ENCODE results near the gene FCRL4.
A peak's percentile ranks its signal among the peaks of the same experiment; 100 is the strongest.
"Not testable (repeated sequence)": the region's sequence is repeated elsewhere in the genome, so short reads cannot be mapped to it uniquely, and the experiment has no call there.

FCRL4 gene

DNA sequence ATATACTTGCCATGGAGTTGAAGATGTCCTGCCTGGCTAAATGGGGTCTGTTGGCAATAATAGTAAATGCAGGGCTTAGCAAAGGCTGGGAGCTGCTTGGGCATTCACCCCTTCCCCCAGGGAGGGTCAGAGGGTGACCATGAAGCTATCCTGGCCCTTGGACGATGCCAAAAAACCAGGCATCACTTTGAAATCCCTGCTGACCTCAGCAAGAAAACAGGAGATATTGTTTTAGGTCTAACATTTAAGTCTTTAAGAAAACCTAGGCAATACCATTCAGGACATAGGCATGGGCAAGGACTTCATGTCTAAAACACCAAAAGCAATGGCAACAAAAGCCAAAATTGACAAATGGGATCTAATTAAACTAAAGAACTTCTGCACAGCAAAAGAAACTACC, 49.8 kb downstream of the FCRL4 start:
- not testable (repeated sequence) for H3K4me1 ChIP-seq (ENCODE audit: insufficient read depth, low read length); H3K4me3 ChIP-seq (ENCODE audit: low read length); H3K27ac ChIP-seq (ENCODE audit: low read length); H3K9me3 ChIP-seq (ENCODE audit: insufficient read depth, low read depth, low read length); H3K36me3 ChIP-seq (ENCODE audit: insufficient read depth, low read depth, low read length); H3K9ac ChIP-seq (ENCODE audit: low read depth, low read length); H3K27me3 ChIP-seq (ENCODE audit: insufficient read depth, low read length)

- H3K27me3 ChIP-seq (ENCODE audit: insufficient read depth, low read length): no peaks in the 10 kb centered on the region
- no peaks in the 10 kb centered on the region for H3K36me3 ChIP-seq (ENCODE audit: insufficient read depth, low read depth, low read length)
- no peak overlapping the region for H3K4me3 ChIP-seq (ENCODE audit: low read length)
- peaks cover 5% of the 10 kb centered on the region; the same call in 1 of the 2 replicates for H3K9me3 ChIP-seq (ENCODE audit: insufficient read depth, low read depth, low read length)
- H3K9ac ChIP-seq (ENCODE audit: low read depth, low read length): no peak overlapping the region
- no peak overlapping the region for H3K27ac ChIP-seq (ENCODE audit: low read length)
- H3K4me1 ChIP-seq (ENCODE audit: insufficient read depth, low read length): peaks cover 22% of the 10 kb centered on the region
These were observed 55.2 kb downstream of the FCRL4 start for GRCh38 chr1:157542676-157543075.

DNA sequence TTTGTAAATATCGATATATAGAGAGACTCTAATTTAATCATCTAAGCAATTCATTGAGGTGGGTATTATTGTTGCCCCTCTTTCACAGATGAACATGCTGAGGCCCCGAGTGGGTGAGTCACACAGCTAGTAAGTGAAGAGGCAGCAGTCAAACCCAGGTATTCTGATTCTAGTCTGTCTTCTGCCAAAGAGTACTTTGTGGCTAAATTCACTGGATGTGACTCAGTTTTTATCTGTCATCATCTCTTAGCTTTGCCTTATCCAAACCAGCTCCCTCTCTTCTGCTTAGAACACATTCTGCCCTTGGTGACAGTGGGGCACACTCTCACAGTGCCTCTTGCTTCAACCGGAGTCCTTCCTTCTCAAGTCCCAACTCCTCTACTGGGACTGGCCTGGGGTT, 57.0 kb downstream of the FCRL4 start:
- Histone ChIP-seq H3K9ac (ENCODE audit: low read depth, low read length) (no peak overlapping the region), H3K4me1 (ENCODE audit: insufficient read depth, low read length) (peaks cover 22% of the 10 kb centered on the region), H3K27ac (ENCODE audit: low read length) (no peak overlapping the region), H3K36me3 (ENCODE audit: insufficient read depth, low read depth, low read length) (no peaks in the 10 kb centered on the region), H3K4me3 (ENCODE audit: low read length) (no peak overlapping the region), H3K9me3 (ENCODE audit: insufficient read depth, low read depth, low read length) (peaks cover 12% of the 10 kb centered on the region; the same call in 1 of the 2 replicates), H3K27me3 (ENCODE audit: insufficient read depth, low read length) (no peaks in the 10 kb centered on the region)

- Histone ChIP-seq H3K4me3 (ENCODE audit: low read length) (peak overlapping the region; percentile 19), H3K9me3 (ENCODE audit: insufficient read depth, low read depth, low read length) (peaks cover 12% of the 10 kb centered on the region; the same call in 1 of the 2 replicates), H3K9ac (ENCODE audit: low read depth, low read length) (no peak overlapping the region; the same call in 1 of the 2 replicates), H3K27ac (ENCODE audit: low read length) (no peak overlapping the region), H3K4me1 (ENCODE audit: insufficient read depth, low read length) (peaks cover 22% of the 10 kb centered on the region), H3K27me3 (ENCODE audit: insufficient read depth, low read length) (no peaks in the 10 kb centered on the region), H3K36me3 (ENCODE audit: insufficient read depth, low read depth, low read length) (no peaks in the 10 kb centered on the region)
These were observed 57.6 kb downstream of the FCRL4 start for GRCh38 chr1:157540160-157540748.

DNA sequence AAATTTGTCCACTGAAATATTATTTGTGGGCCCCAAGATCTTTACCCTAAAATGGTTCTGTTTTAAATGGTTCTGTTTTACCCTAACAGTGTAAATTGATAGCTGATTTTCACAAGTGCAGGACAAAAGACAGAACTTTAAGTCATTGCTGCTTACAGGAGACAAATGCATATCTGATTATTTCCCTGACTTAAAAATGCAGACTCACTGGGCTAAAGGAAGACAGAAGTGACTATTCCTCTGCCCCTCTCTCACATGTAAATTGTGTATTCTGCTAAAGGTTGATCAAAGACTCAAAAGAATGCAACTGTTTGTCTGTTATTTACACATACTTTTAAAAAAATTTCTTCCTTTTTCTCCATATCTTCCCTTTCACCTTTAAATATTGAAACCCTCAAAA, 58.3 kb downstream of the FCRL4 start:
- Histone ChIP-seq H3K4me1 (ENCODE audit: insufficient read depth, low read length) (peaks cover 19% of the 10 kb centered on the region), H3K4me3 (ENCODE audit: low read length) (peak overlapping the region; percentile 19; the same call in 1 of the 2 replicates), H3K27ac (ENCODE audit: low read length) (no peak overlapping the region), H3K9me3 (ENCODE audit: insufficient read depth, low read depth, low read length) (peaks cover 12% of the 10 kb centered on the region; the same call in 1 of the 2 replicates), H3K27me3 (ENCODE audit: insufficient read depth, low read length) (no peaks in the 10 kb centered on the region), H3K36me3 (ENCODE audit: insufficient read depth, low read depth, low read length) (no peaks in the 10 kb centered on the region), H3K9ac (ENCODE audit: low read depth, low read length) (peak overlapping the region; percentile 28; the same call in 1 of the 2 replicates)

DNA sequence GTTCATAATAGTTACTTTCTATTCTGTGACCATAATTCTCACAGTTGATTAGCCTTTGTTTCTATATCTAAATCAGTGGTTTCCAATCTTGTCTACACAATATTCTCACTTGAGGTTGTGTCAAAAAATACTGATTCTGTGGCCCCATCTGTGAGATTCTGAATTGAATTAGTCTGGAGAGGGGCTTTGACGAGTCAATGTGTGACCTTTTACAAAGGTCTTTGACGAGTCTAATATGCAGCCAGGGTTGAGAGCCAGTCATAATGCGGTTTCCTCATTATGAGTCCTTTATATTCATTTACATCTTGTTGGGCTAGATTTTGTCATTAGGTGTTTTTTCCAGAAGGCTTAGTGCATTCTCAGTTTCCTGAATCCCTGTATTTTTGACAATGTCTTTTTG, 65.3 kb downstream of the FCRL4 start:
- Histone ChIP-seq H3K4me1 (ENCODE audit: insufficient read depth, low read length) (no peaks in the 10 kb centered on the region), H3K9ac (ENCODE audit: low read depth, low read length) (no peak overlapping the region), H3K36me3 (ENCODE audit: insufficient read depth, low read depth, low read length) (no peaks in the 10 kb centered on the region), H3K27me3 (ENCODE audit: insufficient read depth, low read length) (no peaks in the 10 kb centered on the region), H3K4me3 (ENCODE audit: low read length) (no peak overlapping the region), H3K27ac (ENCODE audit: low read length) (no peak overlapping the region), H3K9me3 (ENCODE audit: insufficient read depth, low read depth, low read length) (peaks cover 6% of the 10 kb centered on the region; the same call in 1 of the 2 replicates)

- no peaks in the 10 kb centered on the region for H3K9me3 ChIP-seq (ENCODE audit: insufficient read depth, low read depth, low read length)
- no peaks in the 10 kb centered on the region for H3K4me1 ChIP-seq (ENCODE audit: insufficient read depth, low read length)
- no peak overlapping the region for H3K9ac ChIP-seq (ENCODE audit: low read depth, low read length)
- H3K27me3 ChIP-seq (ENCODE audit: insufficient read depth, low read length): no peaks in the 10 kb centered on the region
- H3K36me3 ChIP-seq (ENCODE audit: insufficient read depth, low read depth, low read length): no peaks in the 10 kb centered on the region
- H3K4me3 ChIP-seq (ENCODE audit: low read length): no peak overlapping the region
- no peak overlapping the region for H3K27ac ChIP-seq (ENCODE audit: low read length)
These were observed 74.0 kb downstream of the FCRL4 start for GRCh38 chr1:157523774-157524493.
